HuH-7 (cell line): ENCODE results near the gene MEFV.
"Not testable (repeated sequence)": the region's sequence is repeated elsewhere in the genome, so short reads cannot be mapped to it uniquely, and the experiment has no call there.

Source experiments
- DNase-seq: peaks from one replicate; pipeline ENCODE4 v3.0.0; 2011; ENCODE audit warnings: low spot score

The MEFV gene, protein sequence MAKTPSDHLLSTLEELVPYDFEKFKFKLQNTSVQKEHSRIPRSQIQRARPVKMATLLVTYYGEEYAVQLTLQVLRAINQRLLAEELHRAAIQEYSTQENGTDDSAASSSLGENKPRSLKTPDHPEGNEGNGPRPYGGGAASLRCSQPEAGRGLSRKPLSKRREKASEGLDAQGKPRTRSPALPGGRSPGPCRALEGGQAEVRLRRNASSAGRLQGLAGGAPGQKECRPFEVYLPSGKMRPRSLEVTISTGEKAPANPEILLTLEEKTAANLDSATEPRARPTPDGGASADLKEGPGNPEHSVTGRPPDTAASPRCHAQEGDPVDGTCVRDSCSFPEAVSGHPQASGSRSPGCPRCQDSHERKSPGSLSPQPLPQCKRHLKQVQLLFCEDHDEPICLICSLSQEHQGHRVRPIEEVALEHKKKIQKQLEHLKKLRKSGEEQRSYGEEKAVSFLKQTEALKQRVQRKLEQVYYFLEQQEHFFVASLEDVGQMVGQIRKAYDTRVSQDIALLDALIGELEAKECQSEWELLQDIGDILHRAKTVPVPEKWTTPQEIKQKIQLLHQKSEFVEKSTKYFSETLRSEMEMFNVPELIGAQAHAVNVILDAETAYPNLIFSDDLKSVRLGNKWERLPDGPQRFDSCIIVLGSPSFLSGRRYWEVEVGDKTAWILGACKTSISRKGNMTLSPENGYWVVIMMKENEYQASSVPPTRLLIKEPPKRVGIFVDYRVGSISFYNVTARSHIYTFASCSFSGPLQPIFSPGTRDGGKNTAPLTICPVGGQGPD

DNA sequence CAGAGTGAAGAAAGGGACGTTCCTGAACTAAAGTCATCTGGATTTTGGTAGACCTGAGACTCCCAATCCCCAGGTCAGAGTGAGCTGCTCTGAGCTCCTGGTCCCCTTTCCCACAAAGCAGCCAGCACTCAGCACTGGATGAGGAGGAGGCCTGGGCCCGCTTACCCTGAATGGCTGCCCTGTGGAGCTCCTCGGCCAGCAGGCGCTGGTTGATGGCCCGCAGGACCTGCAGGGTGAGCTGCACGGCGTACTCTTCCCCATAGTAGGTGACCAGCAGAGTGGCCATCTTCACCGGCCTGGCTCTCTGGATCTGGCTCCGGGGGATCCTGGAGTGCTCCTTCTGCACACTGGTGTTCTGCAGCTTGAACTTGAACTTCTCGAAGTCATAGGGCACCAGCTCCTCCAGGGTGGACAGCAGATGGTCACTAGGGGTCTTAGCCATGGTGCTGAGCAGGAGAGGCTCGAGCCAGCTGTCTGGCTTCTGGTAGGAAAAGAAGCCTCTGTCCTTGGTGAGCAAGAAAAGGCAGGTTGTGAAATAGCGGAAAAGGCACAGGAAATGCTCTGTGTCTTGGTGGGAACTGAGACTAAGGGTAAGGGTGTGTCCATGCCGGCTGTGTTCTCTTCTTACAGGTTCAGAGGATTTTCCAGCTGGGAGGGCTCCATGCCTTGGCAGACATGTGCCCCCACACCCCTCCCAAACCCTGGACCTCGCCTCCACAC, at the start of gene MEFV:
Gene MEFV (minus strand): TSS at position 488 of the 720 bp plus-strand sequence. CDS start 46 bp downstream, at position 442.
- DNase-seq: no peak

DNA sequence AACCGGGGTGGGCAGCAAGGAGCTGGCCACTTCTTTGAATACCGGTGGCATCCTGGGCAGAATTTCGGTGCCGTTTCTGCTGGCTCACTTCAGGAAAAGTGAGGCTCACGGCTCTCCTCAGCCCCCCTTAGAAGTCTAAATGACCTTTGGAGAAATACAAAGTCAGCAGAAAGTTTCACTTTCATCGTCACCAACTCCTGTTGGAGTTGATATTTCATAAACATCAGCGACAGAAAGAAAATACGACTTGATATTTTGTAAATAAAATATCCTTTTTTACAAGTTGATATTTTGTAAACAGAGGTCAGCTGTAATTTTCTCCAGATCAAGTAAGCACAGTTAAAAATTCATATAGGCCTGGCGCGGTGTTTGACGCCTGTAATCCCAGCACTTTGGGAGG, 49.6 kb upstream of the MEFV start:
- no peak for DNase-seq

DNA sequence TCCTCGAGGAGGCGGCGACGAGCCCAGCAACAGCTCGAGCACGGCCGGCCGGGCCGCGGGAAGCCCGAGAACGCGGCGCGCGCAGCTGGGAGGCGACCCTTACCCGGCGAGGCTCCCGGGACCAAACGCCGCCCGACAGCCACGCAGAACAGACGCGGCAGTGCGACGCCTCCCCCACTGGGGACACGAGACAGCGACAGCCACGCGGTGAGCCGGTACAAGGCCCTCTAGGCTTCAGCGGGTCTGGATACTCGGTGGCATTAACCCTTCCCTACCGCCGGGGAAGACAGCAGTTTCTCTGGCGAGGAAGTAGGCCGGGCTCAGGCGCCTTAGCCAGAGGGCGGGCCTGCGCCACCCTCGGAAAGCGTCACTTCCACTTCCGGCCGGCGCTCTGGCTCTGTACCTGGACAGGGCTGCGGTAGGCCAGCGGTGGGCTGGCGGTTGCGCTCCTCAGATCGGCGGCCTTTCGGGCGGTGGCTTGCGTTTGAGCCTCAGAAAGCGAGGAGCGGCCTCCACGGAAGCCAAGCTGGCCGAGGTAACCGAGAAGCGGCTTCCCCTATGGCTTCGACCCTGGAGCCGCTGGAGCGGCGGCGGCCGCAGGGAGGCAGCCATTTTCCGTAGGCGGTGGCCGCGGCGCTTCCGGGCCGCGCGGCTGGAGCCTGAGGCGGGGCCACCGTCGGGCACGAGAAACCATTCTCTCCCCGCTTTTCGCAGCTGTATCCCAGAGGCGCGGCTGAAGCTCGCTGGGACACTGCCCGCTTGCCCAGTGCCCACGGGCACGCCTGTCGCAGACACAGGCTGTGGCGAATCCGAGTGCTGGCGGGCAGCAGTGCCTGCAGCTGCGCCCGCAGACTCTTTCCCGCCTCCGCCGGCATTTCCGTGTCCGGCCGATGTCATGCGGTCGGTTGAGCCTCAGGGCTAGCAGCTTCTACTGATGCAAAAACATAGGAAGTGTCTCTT, 49.0 kb upstream of the MEFV start, which contains the start of the genes TIGD7 and ZNF75A:
Gene TIGD7 (minus strand): TSS at position 322 of the 960 bp plus-strand sequence. CDS start 4,816 bp downstream, outside the sequence.
Gene ZNF75A (plus strand): TSS at position 389 of the 960 bp plus-strand sequence. CDS start 2,932 bp downstream, outside the sequence.
- peak; percentile 89 for DNase-seq

DNA sequence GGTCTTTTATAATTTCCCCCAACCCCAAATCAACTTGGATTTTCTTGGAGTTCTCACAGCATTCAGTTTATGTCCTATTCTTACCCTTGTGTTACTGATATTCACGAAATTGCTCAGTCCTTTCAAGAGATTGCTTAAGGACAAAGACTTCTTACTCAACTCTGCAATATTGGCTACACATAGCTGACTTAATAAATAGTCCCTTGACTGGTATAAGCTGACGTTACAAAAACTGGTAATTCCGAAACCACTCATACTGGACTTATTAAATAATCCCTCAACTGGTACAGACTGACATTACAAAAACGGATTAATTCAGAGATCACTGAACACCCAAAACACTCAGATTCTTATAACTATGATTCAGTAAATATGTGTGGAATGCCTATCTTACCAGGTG, 47.9 kb upstream of the MEFV start:
- no peak for DNase-seq

DNA sequence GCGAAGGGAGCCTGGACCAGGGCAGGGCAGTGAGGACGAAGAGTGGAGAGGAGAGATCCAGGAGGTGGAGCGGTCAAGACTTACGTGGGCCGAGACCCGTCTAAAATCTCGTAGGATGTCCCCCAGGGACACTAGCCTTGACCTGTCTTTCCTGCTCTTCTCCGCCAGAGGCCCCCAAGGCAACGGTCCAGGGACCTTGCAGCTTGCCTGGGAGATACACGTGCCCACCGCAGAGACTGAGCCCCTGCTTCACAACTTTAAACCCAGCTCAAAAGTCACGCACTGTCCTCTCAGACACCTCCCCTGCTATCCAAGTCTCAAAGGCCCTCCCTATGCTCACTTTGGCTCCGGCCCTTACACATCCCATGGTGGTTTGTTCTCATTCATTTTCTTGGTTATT, 39.4 kb upstream of the MEFV start:
- DNase-seq: no peak

DNA sequence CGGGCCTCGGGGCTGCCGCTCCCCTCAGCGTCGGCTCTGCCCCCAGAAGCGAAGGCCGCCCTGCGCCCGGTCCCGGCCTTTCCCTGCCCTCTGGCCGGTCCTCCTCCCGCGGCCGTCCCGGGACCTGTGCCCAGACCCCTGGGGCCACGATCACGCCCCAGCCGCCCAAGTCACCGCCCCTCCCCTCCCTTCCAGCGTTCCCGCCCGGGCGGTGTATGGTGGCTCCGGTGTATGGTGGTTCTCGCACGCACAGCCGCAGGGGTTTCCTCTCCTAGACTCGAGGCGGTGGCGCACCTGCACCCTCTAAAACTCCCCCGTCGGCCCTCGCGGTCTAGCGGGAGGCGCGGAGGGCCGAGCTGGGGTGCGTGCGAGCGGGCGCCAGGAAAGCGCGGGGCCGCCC, 38.8 kb upstream of the MEFV start:
- no peak for DNase-seq

DNA sequence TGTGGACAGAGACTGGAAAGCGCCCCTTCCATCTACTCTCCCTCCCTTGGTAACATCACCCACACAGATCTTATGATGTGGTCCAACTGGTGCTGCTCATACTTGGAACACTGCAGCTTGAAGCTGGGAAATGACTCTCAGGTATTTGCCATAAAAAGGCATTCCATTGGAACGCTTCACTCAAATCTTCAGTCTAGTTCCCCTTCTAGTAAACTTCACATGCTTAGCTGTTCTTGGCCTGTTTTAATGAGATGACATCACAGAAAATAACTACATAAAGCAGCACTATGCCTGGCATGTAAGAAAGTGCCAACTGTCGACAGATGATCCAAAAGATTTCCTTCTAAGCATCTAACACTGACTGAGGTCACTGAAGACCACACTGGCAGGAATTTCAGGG, 36.2 kb upstream of the MEFV start:
- no peak for DNase-seq

DNA sequence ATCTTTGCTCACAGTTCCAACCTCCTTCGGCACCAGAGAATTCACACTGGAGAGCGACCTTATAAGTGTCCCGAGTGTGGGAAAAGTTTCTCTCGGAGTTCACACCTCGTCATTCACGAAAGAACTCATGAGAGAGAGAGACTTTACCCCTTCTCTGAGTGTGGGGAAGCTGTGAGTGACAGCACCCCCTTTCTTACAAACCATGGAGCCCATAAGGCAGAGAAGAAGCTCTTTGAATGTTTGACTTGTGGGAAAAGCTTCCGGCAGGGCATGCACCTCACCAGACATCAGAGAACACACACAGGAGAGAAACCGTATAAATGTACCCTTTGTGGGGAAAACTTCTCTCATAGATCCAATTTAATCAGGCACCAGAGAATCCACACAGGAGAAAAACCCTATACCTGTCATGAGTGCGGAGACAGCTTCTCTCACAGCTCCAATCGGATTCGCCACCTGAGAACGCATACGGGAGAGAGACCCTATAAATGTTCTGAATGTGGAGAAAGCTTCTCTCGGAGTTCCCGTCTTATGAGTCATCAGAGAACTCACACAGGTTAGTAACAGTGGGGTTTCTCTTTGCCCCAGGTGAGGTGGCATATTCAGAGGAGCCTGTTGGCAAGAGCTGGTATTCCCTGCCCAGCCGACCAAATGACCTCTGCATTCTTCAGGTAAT, 33.7 kb upstream of the MEFV start:
- DNase-seq: no peak

DNA sequence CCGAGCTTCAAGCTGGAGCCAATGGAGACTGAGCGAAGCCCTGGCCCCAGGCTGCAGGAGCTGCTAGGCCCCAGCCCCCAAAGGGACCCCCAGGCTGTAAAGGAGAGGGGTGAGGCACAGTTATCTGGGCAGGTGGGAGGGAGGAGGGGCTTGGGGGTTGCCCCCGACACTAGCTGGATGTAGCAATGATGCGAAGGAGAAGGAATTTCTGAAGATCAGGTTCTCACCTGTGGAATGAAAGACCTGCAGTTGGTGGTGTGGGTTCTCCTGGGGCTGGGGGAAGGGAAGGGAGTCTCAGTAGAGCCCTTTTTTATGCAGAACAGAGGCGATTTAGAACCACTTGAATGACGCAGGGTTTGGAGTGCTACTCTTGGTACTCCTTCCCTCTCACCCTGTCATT, 28.7 kb upstream of the MEFV start:
- DNase-seq: no peak

DNA sequence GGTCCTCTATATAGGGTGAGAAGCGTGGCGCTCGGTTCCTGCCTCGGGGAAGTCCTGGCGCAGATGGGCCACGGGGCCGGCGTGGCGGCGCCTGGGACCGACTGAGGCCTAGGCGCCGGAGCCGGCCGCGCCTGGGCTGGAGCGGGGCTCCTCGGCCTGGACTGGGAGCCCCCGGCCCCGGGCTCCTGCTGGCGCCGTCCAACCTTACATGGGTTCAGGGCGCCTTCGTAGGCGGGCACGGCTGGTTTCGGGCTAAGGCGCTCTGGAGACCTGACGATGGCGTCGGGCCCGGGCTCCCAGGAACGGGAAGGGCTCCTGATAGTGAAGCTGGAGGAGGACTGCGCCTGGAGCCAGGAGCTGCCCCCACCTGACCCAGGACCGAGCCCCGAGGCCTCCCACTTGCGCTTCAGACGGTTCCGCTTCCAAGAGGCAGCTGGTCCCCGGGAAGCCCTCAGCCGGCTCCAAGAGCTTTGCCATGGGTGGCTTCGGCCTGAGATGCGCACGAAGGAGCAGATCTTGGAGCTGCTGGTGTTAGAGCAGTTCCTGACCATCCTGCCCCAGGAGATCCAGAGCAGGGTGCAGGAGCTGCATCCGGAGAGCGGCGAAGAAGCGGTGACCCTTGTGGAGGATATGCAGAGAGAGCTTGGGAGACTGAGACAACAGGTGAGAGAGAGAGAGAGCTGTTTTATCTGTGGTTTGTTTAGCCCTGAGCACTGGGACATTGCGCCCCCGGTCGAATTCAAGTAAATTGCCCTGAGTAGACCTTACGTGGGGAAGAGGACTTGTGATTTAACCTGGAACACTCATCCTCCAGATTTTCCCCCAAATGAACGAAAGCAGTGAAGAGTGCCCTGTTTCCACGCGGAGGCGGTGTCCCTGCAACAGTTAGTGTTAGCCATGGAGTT, 27.4 kb upstream of the MEFV start:
- no peak for DNase-seq

DNA sequence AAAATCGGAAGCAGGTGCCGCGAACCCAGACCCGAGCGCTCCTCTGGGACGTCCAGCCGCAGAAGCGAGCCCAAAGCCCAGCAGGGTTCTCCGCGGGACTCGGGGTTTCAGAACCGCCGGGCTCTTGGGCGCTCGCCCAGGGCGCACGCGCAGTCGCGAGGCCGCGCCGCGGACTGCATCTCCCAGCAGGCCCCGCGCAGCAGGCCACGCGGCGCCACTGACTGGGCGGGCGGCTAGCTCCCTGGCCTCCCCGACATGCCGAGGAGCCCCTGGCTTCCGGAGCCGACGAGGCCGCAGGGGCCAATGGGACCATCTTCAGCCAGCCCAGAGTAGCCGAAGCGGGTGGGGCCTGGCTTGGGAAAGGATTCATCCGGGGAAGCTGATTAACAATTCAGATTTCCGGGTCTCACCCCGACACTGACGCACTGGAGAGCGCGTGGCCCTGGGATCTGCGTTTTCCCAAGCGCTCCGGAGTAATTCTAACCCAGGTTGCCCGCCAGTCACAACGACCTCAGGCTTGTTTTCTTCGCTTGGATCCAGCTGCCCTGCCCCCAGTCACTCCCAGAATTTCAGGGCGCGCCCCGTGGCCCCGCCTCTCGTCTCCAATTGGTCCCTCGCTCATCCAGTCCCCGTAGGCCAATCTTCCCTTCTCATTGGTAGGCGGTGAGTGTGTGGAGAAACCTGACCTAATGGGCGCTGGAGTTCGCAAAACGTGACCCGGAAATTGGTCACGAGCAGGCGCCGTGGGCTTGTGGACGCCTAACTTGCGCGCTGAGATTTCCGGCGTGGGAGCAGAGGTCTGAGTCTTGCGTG, 26.5 kb upstream of the MEFV start, which contains the start of gene ZNF263:
Gene ZNF263 (plus strand): TSS at position 762 of the 813 bp plus-strand sequence. CDS start 328 bp downstream, outside the sequence.
- peak; percentile 98 for DNase-seq

DNA sequence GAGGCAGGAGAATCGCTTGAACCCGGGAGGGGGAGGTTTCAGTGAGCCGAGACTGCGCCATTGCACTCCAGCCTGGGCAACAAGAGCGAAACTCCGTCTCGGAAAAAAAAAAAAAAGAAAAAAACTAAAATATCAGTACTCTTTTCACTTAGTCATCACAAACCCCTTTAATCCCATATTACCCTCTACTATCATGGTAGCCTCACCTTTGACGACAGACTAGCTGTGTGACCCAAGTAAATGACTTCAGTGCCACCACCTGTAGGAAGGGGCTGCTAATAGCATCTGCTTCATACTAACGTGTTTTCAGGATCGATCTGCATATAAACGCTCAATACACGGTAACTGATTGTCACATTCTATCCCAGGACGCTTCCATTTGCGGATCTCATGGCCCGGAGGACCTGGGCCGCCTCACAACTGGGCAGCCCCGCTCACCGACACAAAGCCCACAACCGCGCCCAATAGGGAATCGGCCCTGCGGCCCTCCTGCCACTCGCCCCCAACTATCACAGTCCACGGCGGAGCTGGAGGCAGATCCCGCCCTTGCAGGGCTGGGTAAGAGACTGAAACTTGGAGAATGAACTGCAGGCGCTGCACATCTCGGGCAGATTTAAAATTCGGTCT, 25.8 kb upstream of the MEFV start:
- peak; percentile 68 for DNase-seq

DNA sequence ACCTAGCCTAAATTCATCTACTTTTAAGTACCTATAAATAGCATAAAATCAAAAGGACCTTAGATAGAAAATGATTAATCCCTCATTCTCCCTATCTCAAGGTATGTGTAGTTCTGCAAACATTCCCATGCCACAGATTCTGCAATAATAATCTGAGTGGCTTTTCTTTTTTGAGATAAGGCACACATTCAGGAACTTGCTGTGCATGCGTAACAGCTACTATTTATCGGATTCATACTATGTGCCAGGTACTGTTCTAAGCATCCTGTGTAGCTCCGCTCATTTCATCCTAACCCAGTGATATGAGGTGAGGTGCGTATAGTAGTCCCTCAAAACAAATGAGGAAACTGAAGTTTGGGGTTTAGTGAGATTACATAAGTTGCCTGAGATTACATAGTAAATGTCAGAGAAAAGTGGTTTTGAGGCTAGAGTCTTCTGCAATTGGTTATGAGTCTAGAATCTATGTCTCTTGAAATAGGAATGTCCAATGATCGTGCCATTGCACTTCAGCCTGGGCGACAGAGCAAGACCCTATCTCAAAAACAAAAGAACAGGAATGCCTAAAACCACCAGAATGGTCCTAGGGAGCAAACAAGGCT, 24.9 kb upstream of the MEFV start:
- DNase-seq: no peak

DNA sequence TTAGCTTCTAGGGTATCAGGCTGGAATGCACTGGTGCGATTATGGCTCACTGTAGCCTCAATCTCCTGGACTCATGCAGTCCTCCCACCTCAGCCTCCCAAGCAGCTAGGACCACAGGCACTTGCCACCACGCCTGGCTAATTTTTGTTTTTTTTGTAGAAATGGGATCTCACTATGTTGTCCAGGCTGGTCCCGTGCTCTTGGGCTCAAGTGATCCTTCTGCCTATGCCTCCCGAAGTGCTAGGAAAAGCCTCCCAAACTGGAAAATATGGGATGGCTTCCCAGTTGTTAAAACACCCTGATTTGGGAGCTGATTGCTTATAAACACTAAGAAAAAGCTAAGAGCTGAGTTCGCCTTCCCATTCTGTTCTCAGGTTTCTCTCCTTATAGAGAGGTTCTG, 20.2 kb upstream of the MEFV start:
- DNase-seq: no peak

DNA sequence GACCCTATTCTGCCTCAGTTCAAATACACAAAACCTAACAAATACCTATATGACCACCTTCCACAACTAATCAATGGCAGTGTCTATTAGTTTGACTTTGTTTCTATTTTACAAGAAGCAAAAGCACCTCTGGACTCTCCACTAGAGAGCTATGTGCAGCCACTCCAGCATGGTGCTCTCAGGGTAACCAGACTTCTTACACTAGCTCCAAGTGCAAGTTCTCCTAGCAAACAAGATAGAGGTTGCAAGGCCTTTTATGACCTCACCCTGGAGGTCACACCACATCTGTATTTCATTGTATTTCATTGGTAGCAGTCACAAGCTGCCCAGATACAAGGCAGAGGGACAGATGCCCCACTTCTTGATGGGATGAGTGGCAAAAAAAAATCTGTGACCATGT, 18.5 kb upstream of the MEFV start:
- DNase-seq: no peak

DNA sequence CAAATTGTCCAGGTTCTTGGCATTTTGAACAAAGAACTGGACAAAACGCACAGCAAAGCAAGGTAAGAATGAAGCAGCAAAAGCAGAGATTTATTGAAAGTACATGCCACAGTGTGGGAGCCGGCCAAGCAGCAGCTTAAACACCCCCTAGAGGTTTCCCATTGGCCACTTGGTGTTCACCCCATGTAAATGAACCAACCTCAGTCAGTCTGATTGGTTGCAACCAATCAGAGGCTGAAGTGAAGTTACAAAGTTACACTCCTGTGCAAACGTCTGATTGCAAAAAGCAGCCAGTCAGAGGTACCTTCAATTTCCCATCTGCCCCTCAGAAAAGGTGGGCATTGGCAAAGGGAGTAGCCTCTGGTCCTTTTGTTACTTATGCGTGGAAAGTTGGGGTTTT, 18.1 kb upstream of the MEFV start:
- DNase-seq: no peak

DNA sequence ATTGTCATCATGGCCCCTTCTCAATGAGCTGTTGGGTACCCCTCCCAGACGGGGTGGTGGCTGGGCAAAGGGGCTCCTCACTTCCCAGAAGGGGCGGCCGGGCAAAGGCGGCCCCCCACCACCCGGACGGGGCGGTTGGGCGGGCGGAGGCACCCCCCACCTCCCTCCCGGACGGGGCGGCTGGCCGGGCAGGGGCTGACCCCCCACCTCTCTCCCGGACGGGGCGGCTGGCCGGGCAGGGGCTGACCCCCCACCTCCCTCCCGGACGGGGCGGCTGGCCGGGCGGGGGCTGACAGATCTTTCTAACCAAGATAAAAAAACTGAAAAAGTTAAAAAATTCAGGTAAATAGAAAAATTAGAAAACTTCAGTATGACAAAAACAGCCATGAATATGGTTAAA, 14.8 kb upstream of the MEFV start:
- not testable (repeated sequence) for DNase-seq

DNA sequence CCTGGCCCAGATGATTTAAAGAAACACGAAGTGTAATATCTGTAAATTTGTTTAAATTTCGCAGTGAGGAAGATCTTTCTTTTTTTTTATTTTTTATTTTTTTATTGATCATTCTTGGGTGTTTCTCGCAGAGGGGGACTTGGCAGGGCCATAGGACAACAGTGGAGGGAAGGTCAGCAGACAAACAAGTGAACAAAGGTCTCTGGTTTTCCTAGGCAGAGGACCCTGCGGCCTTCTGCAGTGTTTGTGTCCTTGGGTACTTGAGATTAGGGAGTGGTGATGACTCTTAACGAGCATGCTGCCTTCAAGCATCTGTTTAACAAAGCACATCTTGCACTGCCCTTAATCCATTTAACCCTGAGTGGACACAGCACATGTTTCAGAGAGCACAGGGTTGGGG, 14.3 kb upstream of the MEFV start:
- DNase-seq: not testable (repeated sequence)
